Aorta (tissue), 5 donors: ENCODE measurements around the gene CD99L2. TPM values are rescaled to one million over a fixed set of nuclear protein-coding genes. Genes with fewer than 3 reads are reported as not detected.

ENCODE experiments used
- ATAC-seq: fragments of 200-7000 bp; cut with Tn5 transposase; one replicate; pipeline ENCODE4 v1.9.1; 2022; ENCODE audit warnings: moderate library complexity; ENCODE audit not compliant: low FRiP score
- DNase-seq, 2 donors: peaks; one replicate each; pipeline ENCODE4 v3.0.0-alpha.2; 2020
- H3K27ac ChIP-seq, 2 donors: one replicate each; pipeline ENCODE4 v1.5.1; 2013; ENCODE audit warnings: low read length in 2 of 2, mild to moderate bottlenecking in 2 of 2, moderate library complexity in 2 of 2, control low read depth in 1 of 2, inconsistent platforms in 1 of 2, low read depth in 1 of 2
- H3K27me3 ChIP-seq, 2 donors: one replicate each; pipeline ENCODE4 v1.6.1; 2013; ENCODE audit warnings: control low read depth in 1 of 2, low read length in 1 of 2, mild to moderate bottlenecking in 1 of 2, moderate library complexity in 1 of 2; ENCODE audit not compliant: insufficient read depth in 2 of 2, control insufficient read depth in 1 of 2
- H3K36me3 ChIP-seq, 2 donors: one replicate each; pipeline ENCODE4 v1.6.1; 2013; ENCODE audit warnings: control low read depth in 1 of 2, low read length in 1 of 2, mild to moderate bottlenecking in 1 of 2; ENCODE audit not compliant: insufficient read depth in 2 of 2, control insufficient read depth in 1 of 2
- H3K4me1 ChIP-seq, 2 donors: one replicate each; pipeline ENCODE4 v1.6.1; 2013; ENCODE audit warnings: low read length in 2 of 2, control low read depth in 1 of 2, mild to moderate bottlenecking in 1 of 2, moderate library complexity in 1 of 2; ENCODE audit not compliant: insufficient read depth in 2 of 2, control insufficient read depth in 1 of 2
- H3K4me3 ChIP-seq, 2 donors: one replicate each; pipeline ENCODE4 v1.5.1; 2013; ENCODE audit warnings: low read length in 2 of 2, control low read depth in 1 of 2, mild to moderate bottlenecking in 1 of 2
- H3K9me3 ChIP-seq: one replicate; pipeline ENCODE4 v1.6.1; 2013; ENCODE audit warnings: mild to moderate bottlenecking, low read length; ENCODE audit not compliant: control insufficient read depth
- WGBS, 2 donors: extraction: QIAGEN DNeasy Blood & Tissue Kit; methylation state at CpG; one replicate each; pipeline ENCODE4 v1.1.7; 2013; 5-methylcytosine and 5-hydroxymethylcytosine counted together
- intact Hi-C, 2 donors: fragments of 100-400 bp; cut with DNase I; formaldehyde crosslinking; loops; one replicate each; pipeline versions ENCODE4 v1.14.2 to v1.15.0; 2022
- polyA plus RNA-seq, 2 donors: library from polyadenylated mRNA; stranded (reverse); fragments of 200-250 nt; gene quantifications; one replicate each; pipeline ENCODE4 v1.2.3, GENCODE V29; 2013
- total RNA-seq, 2 donors: library from RNA; stranded (reverse); fragmentation: NEBNext Ultra II Directional; extraction: Animal tissue kit (Norgen Biotek cat#: 25700); gene quantifications; one replicate each; pipeline ENCODE4 v1.2.1, GENCODE V29; 2021
- donor health status: healthy with polysubstance abuse.
- donor health status: Bipolar disorder and iron deficiency.
- donor health status: DM: no; HTN: no; CAD: no.
- donor health status: DM: no; HTN: no; CAD: no.
- donor health status: DM: yes; HTN: yes; CAD: no.

Gene CD99L2
- total and polyA plus RNA-seq, 4 donors, result 22.9 to 56.2 (median 47.6) TPM

GRCh38 chrX:150768580-150769190, 129.8 kb downstream of the CD99L2 start:
- Histone ChIP-seq H3K27ac (no peak overlapping the region), H3K36me3 (no peaks in the 10 kb centered on the region), H3K4me3 (no peak overlapping the region), H3K27me3 (no peaks in the 10 kb centered on the region), H3K9me3 (no peaks in the 10 kb centered on the region), H3K4me1 (no peaks in the 10 kb centered on the region)
- WGBS, 2 donors, result 87 to 93% methylated on average over 19 of the region's 19 CpGs
- no peak for ATAC-seq
- no peak for DNase-seq
- intact Hi-C loops, result no loop called here

GRCh38 chrX:150768132-150768485, 130.4 kb downstream of the CD99L2 start:
- Histone ChIP-seq H3K27ac (no peak overlapping the region), H3K36me3 (no peaks in the 10 kb centered on the region), H3K4me1 (no peaks in the 10 kb centered on the region), H3K9me3 (no peaks in the 10 kb centered on the region), H3K4me3 (no peak overlapping the region), H3K27me3 (no peaks in the 10 kb centered on the region)
- intact Hi-C loops, result no loop called here
- WGBS, 2 donors, result 76 to 89% methylated on average over 10 of the region's 10 CpGs
- ATAC-seq (no peak), DNase-seq (no peak)

GRCh38 chrX:150767475-150768131, 130.9 kb downstream of the CD99L2 start:
- no peaks in the 10 kb centered on the region for H3K9me3 ChIP-seq
- intact Hi-C loops, result no loop called here
- H3K4me3 ChIP-seq, result no peak overlapping the region
- no peak overlapping the region for H3K27ac ChIP-seq
- no peak for ATAC-seq
- WGBS, 2 donors, result 78 to 79% methylated on average over 17 of the region's 17 CpGs
- H3K27me3 ChIP-seq, result no peaks in the 10 kb centered on the region
- no peak for DNase-seq
- no peaks in the 10 kb centered on the region for H3K36me3 ChIP-seq
- no peaks in the 10 kb centered on the region for H3K4me1 ChIP-seq

DNA sequence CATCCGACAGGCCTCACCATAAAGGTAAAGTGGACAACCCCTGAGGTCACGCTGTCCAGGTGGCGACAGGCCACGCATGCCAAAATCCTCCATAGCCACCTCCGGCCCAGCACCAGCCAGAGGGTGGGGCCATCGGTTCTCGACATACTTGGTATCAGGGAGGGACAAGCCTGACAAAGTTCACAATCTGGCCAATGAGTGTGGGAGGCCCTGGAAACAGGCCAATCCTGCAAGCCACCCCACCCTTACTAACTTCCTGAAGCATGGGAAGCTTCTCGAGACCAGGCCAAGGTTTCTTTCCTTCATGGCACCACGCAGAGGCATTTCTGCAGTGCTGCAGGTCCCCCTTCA, 131.4 kb downstream of the CD99L2 start:
- Histone ChIP-seq H3K9me3 (no peaks in the 10 kb centered on the region), H3K4me3 (no peak overlapping the region), H3K27ac (no peak overlapping the region), H3K27me3 (no peaks in the 10 kb centered on the region), H3K4me1 (no peaks in the 10 kb centered on the region), H3K36me3 (no peaks in the 10 kb centered on the region)
- WGBS, 2 donors, result 54 to 70% methylated on average over 9 of the region's 9 CpGs
- ATAC-seq, result no peak
- intact Hi-C loops, result no loop called here
- DNase-seq, result peak in 1 of 2 donors; percentile 66

GRCh38 chrX:150766351-150767044, 132.0 kb downstream of the CD99L2 start:
- no peak overlapping the region for H3K4me3 ChIP-seq
- no peaks in the 10 kb centered on the region for H3K4me1 ChIP-seq
- no peaks in the 10 kb centered on the region for H3K36me3 ChIP-seq
- no peak overlapping the region for H3K27ac ChIP-seq
- H3K9me3 ChIP-seq, result no peaks in the 10 kb centered on the region
- no peak for ATAC-seq
- intact Hi-C loops, result no loop called here
- 74 to 85% methylated on average over 13 of the region's 13 CpGs for WGBS, 2 donors
- no peaks in the 10 kb centered on the region for H3K27me3 ChIP-seq
- DNase-seq, result no peak

GRCh38 chrX:150765782-150766350, 132.6 kb downstream of the CD99L2 start:
- Histone ChIP-seq H3K4me1 (no peaks in the 10 kb centered on the region), H3K4me3 (no peak overlapping the region), H3K9me3 (no peaks in the 10 kb centered on the region), H3K27me3 (no peaks in the 10 kb centered on the region), H3K27ac (no peak overlapping the region), H3K36me3 (no peaks in the 10 kb centered on the region)
- WGBS, 2 donors, result 77 to 88% methylated on average over 19 of the region's 19 CpGs
- DNase-seq (no peak), ATAC-seq (no peak)
- intact Hi-C loops, result no loop called here

- ATAC-seq (no peak), DNase-seq (no peak)
- intact Hi-C loops, result no loop called here
- no peaks in the 10 kb centered on the region for H3K36me3 ChIP-seq
- no peaks in the 10 kb centered on the region for H3K9me3 ChIP-seq
- H3K4me3 ChIP-seq, result no peak overlapping the region
- no peak overlapping the region for H3K27ac ChIP-seq
- H3K4me1 ChIP-seq, result no peaks in the 10 kb centered on the region
- H3K27me3 ChIP-seq, result no peaks in the 10 kb centered on the region
- WGBS, 2 donors, result 68 to 75% methylated on average over 9 of the region's 9 CpGs
These were observed 133.2 kb downstream of the CD99L2 start for GRCh38 chrX:150765237-150765636.

GRCh38 chrX:150763810-150764209, 134.7 kb downstream of the CD99L2 start:
- 76 to 88% methylated on average over 9 of the region's 9 CpGs for WGBS, 2 donors
- no peaks in the 10 kb centered on the region for H3K9me3 ChIP-seq
- no peak overlapping the region for H3K4me3 ChIP-seq
- ATAC-seq (no peak), DNase-seq (no peak)
- no peaks in the 10 kb centered on the region for H3K27me3 ChIP-seq
- intact Hi-C loops, result no loop called here
- no peaks in the 10 kb centered on the region for H3K4me1 ChIP-seq
- no peaks in the 10 kb centered on the region for H3K36me3 ChIP-seq
- no peak overlapping the region for H3K27ac ChIP-seq
